Measurements from ENCODE around the gene SKI. TPM values are rescaled to one million over a fixed set of nuclear protein-coding genes. Genes with fewer than 3 reads are reported as not detected.

Gene SKI
- total and polyA plus RNA-seq, 12 donors = 4.8 to 53.6 (median 34.7) TPM

DNA sequence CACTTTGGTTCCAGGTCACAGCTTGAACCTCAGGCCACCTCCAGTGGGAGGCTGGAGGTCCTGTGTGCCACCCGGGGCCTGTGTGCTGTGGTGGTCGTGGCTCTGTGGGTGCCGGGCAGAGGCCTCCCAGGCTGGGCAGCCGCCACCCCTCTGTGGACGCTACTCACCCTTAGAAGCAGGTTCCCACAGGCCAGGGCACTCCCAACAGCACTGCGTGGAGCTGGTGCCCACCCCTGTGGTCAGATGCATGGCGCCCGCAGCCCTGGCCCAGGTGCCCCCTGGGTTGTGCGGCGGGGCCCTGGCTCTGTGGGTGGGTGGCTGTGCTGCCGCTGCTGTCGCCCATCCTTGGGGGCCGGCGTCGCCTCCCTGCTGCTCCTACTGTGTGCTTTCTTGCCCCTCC lies 39.7 kb downstream of the SKI start:
- no peaks in the 10 kb centered on the region for H3K9me3 ChIP-seq (replicated peaks in 1 of 3)
- TF ChIP-seq POLR2A (IDR thresholded peaks at IDR 0.05) = no peak
- TF ChIP-seq, protein P1, sequence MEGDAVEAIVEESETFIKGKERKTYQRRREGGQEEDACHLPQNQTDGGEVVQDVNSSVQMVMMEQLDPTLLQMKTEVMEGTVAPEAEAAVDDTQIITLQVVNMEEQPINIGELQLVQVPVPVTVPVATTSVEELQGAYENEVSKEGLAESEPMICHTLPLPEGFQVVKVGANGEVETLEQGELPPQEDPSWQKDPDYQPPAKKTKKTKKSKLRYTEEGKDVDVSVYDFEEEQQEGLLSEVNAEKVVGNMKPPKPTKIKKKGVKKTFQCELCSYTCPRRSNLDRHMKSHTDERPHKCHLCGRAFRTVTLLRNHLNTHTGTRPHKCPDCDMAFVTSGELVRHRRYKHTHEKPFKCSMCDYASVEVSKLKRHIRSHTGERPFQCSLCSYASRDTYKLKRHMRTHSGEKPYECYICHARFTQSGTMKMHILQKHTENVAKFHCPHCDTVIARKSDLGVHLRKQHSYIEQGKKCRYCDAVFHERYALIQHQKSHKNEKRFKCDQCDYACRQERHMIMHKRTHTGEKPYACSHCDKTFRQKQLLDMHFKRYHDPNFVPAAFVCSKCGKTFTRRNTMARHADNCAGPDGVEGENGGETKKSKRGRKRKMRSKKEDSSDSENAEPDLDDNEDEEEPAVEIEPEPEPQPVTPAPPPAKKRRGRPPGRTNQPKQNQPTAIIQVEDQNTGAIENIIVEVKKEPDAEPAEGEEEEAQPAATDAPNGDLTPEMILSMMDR (IDR thresholded peaks at IDR 0.05) = no peak
- no peak overlapping the region for H3K4me3 ChIP-seq
- 83 to 96% (median 92%) methylated on average over 2 to 15 of the region's 15 CpGs for WGBS, 4 donors
- no peaks in the 10 kb centered on the region for H3K36me3 ChIP-seq (replicated peaks in 1 of 2)
- no peaks in the 10 kb centered on the region for H3K27me3 ChIP-seq
- no peak overlapping the region for H3K27ac ChIP-seq
- no peak for DNase-seq
- H3K4me1 ChIP-seq (replicated peaks in 1 of 2) = peaks cover 3 to 53% of the 10 kb centered on the region in 2 donors
- intact Hi-C loops (cut with DNase I) = no loop called here

DNA sequence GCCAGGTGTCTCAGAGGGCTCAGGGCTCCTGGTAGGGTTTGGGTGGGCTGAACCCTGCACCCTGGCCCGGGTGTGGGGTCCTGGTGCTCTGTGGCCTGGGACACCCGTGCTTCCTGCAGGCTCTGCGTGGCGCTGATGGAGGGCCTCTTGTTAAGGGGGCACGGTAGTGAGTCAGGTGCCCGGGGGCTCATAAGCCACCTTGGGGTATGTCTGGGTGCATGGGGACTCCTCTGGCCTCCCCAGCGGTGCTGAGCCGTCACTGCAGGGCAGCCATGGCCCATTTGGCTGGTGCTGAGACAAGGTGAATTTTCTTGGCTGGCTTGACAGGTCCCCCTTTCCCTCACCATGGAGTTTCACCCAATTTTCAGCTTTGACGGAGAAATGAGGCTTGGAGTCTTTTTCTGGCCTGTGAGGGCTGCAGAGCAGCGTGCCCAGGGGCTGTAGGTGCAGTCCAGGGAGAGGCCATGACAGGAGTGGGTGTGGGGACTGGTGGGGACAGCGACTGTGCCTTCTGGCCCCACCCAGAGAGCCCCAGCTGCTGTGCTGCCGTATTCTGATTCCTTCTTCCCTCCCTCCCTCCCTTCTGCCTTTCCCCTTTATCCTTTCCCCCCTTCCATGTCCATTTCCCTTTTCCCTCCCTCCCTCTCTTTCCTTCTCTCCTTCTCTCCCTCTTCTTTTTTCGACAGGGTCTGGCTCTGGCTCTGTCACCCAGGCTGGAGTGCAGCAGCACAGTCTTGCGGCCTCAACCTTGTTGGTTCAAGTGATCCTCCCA lies 40.4 kb downstream of the SKI start:
- WGBS, 4 donors = 62 to 84% (median 78%) methylated on average over 6 to 14 of the region's 14 CpGs
- no peak for DNase-seq
- H3K27ac ChIP-seq = peak overlapping the region in 1 of 5 donors; percentile 22
- no peak overlapping the region for H3K4me3 ChIP-seq
- intact Hi-C loops (cut with DNase I) = no loop called here
- no peaks in the 10 kb centered on the region for H3K9me3 ChIP-seq (replicated peaks in 1 of 3)
- peaks cover 3 to 58% of the 10 kb centered on the region in 2 donors for H3K4me1 ChIP-seq (replicated peaks in 1 of 2)
- H3K27me3 ChIP-seq = no peaks in the 10 kb centered on the region
- TF ChIP-seq, protein P1 (IDR thresholded peaks at IDR 0.05) = no peak
- no peak for TF ChIP-seq POLR2A (IDR thresholded peaks at IDR 0.05)
- H3K36me3 ChIP-seq (replicated peaks in 1 of 2) = no peaks in the 10 kb centered on the region

DNA sequence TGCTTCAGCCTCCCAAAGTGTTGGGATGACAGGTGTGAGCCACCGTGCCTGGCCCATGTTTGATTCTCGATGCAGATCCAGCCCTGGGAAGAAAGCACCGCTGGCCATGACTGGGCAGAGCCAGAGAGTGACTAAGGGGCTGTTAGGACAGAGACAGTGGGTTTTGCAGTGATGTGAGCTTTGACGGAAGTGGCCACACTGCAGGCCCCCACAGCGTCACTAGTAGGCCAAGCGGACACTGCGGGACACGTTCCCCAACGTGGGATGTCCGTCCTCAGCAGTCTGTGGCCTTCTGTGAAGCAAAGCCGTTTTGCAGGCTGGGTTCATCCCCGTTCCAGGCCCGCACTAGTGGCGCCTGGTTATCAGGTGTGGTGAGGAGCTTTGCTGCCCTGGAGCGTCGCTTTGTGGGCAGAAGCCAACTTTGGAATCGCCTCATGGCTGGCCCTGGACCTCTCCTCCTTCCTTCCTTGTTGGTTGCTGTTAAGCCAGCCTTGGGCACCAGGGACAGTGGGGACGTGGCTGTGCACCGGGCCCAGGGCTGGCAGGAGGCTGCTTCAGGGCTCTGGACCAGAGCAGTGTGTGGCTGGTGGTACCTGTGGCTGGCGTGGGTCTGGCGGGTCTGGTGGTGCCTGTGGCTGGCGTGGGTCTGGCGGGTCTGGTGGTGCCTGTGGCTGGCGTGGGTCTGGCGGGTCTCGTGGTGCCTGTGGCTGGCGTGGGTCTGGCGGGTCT lies 41.2 kb downstream of the SKI start:
- TF ChIP-seq, protein P1 (IDR thresholded peaks at IDR 0.05) = no peak
- no peak for TF ChIP-seq POLR2A (IDR thresholded peaks at IDR 0.05)
- Histone ChIP-seq H3K27ac (no peak overlapping the region), H3K9me3 (replicated peaks in 1 of 3) (no peaks in the 10 kb centered on the region), H3K4me1 (replicated peaks in 1 of 2) (peaks cover 3 to 67% of the 10 kb centered on the region in 2 donors), H3K27me3 (no peaks in the 10 kb centered on the region), H3K36me3 (replicated peaks in 1 of 2) (no peaks in the 10 kb centered on the region), H3K4me3 (no peak overlapping the region)
- DNase-seq = no peak
- intact Hi-C loops (cut with DNase I) = no loop called here
- 89 to 94% (median 92%) methylated on average over 7 to 23 of the region's 28 CpGs for WGBS, 4 donors

DNA sequence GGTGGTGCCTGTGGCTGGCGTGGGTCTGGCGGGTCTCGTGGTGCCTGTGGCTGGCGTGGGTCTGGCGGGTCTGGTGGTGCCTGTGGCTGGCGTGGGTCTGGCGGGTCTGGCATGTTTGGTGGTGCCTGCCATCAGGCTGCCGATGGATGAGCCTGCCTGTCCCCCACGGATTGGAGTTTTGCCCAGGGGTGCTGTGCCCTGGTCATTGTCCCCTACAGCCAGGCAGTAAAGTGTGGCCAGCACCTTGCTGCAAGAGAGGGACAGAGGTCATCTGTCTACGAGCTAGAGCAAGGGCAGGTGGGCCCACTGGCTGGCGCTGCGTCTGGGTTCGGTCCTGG lies 41.8 kb downstream of the SKI start:
- peak overlapping the region in 2 of 5 donors; percentile 49 to 54 for H3K27ac ChIP-seq
- 82 to 89% (median 85%) methylated on average over 9 to 10 of the region's 13 CpGs; no CpG with 5 or more reads in 1 of the 4 donors for WGBS, 4 donors
- intact Hi-C loops (cut with DNase I) = no loop called here
- no peaks in the 10 kb centered on the region for H3K36me3 ChIP-seq (replicated peaks in 1 of 2)
- peaks cover 3 to 72% of the 10 kb centered on the region in 2 donors for H3K4me1 ChIP-seq (replicated peaks in 1 of 2)
- no peak overlapping the region for H3K4me3 ChIP-seq
- TF ChIP-seq, protein P1 (IDR thresholded peaks at IDR 0.05) = no peak
- no peak for TF ChIP-seq POLR2A (IDR thresholded peaks at IDR 0.05)
- H3K9me3 ChIP-seq (replicated peaks in 1 of 3) = no peaks in the 10 kb centered on the region
- H3K27me3 ChIP-seq = no peaks in the 10 kb centered on the region
- no peak for DNase-seq
